ENCODE measurements around the gene SNRNP40.
"Not testable (repeated sequence)": the region's sequence is repeated elsewhere in the genome, so short reads cannot be mapped to it uniquely, and the experiment has no call there.

The SNRNP40 gene

GRCh38 chr1:31282426-31282825, 14.2 kb downstream of the SNRNP40 start:
- not testable (repeated sequence) for DNase-seq (ENCODE audit: low spot score)

- no peak for DNase-seq (ENCODE audit: low spot score)
Measured at GRCh38 chr1:31273619-31274018, 23.0 kb downstream of the SNRNP40 start.

- no peak for DNase-seq (ENCODE audit: low spot score)
Measured at GRCh38 chr1:31272369-31272768, 24.2 kb downstream of the SNRNP40 start.

GRCh38 chr1:31266547-31266946, 30.0 kb downstream of the SNRNP40 start:
- DNase-seq (ENCODE audit: low spot score), result no peak

GRCh38 chr1:31264790-31265386, 31.7 kb downstream of the SNRNP40 start:
- DNase-seq (ENCODE audit: low spot score), result no peak

- DNase-seq (ENCODE audit: low spot score), result no peak
Measured at GRCh38 chr1:31263408-31263807, 33.2 kb downstream of the SNRNP40 start.

GRCh38 chr1:31262393-31262792, 34.2 kb downstream of the SNRNP40 start:
- DNase-seq (ENCODE audit: low spot score), result not testable (repeated sequence)

GRCh38 chr1:31261916-31262315, 34.7 kb downstream of the SNRNP40 start:
- no peak for DNase-seq (ENCODE audit: low spot score)

- DNase-seq (ENCODE audit: low spot score), result no peak
Measured at GRCh38 chr1:31259746-31260145, 36.8 kb downstream of the SNRNP40 start.

GRCh38 chr1:31258581-31258980, 38.0 kb downstream of the SNRNP40 start:
- DNase-seq (ENCODE audit: low spot score), result no peak

GRCh38 chr1:31257213-31257612, 39.4 kb downstream of the SNRNP40 start:
- DNase-seq (ENCODE audit: low spot score), result no peak

- no peak for DNase-seq (ENCODE audit: low spot score)
Measured at GRCh38 chr1:31249854-31250253, 46.7 kb downstream of the SNRNP40 start.

GRCh38 chr1:31248276-31248675, 48.3 kb downstream of the SNRNP40 start:
- no peak for DNase-seq (ENCODE audit: low spot score)

- DNase-seq (ENCODE audit: low spot score), result peak; percentile 27
Measured at GRCh38 chr1:31244326-31244725, 52.3 kb downstream of the SNRNP40 start.

GRCh38 chr1:31243501-31244286, 52.9 kb downstream of the SNRNP40 start:
- DNase-seq (ENCODE audit: low spot score), result no peak

GRCh38 chr1:31241321-31241720, 55.3 kb downstream of the SNRNP40 start:
- DNase-seq (ENCODE audit: low spot score), result no peak

GRCh38 chr1:31239653-31240241, 56.8 kb downstream of the SNRNP40 start, which contains the start of gene NKAIN1:
Gene NKAIN1, minus strand, starts transcription at chr1:31239887. Its CDS starts 340 bp downstream, at chr1:31239547.
- DNase-seq (ENCODE audit: low spot score), result peak; percentile 83

GRCh38 chr1:31238986-31239613, 57.5 kb downstream of the SNRNP40 start:
- DNase-seq (ENCODE audit: low spot score), result peak; percentile 47

- DNase-seq (ENCODE audit: low spot score), result no peak
Measured at GRCh38 chr1:31238612-31238985, 58.0 kb downstream of the SNRNP40 start.

GRCh38 chr1:31234870-31235269, 61.7 kb downstream of the SNRNP40 start:
- no peak for DNase-seq (ENCODE audit: low spot score)

- no peak for DNase-seq (ENCODE audit: low spot score)
Measured at GRCh38 chr1:31234123-31234708, 62.4 kb downstream of the SNRNP40 start.

- no peak for DNase-seq (ENCODE audit: low spot score)
Measured at GRCh38 chr1:31232689-31233088, 63.9 kb downstream of the SNRNP40 start.
